ENCODE data around the gene CST4. TPM values are rescaled to one million over a fixed set of nuclear protein-coding genes. Genes with fewer than 3 reads are reported as not detected.
A peak's percentile ranks its signal among the peaks of the same experiment; 100 is the strongest.

Gene CST4
- total RNA-seq, 2 experiments from 2014 or later: not detected

- intact Hi-C loops (cut with micrococcal nuclease): no loop called here
- no peak for DNase-seq
- POLR2A ChIA-PET: no interaction called here
- CTCF ChIA-PET: no interaction called here
- no peak overlapping the region for H3K4me3 Mint-ChIP-seq
- H3K9me3 Mint-ChIP-seq: no peaks in the 10 kb centered on the region
- H3K27ac Mint-ChIP-seq: no peak overlapping the region
- peaks cover 10% of the 10 kb centered on the region for H3K27me3 Mint-ChIP-seq
- H3K4me1 Mint-ChIP-seq (ENCODE audit: low read depth): no peaks in the 10 kb centered on the region
- H3K36me3 Mint-ChIP-seq: no peaks in the 10 kb centered on the region
These were observed 5.0 kb downstream of the CST4 start for GRCh38 chr20:23683807-23684206.

DNA sequence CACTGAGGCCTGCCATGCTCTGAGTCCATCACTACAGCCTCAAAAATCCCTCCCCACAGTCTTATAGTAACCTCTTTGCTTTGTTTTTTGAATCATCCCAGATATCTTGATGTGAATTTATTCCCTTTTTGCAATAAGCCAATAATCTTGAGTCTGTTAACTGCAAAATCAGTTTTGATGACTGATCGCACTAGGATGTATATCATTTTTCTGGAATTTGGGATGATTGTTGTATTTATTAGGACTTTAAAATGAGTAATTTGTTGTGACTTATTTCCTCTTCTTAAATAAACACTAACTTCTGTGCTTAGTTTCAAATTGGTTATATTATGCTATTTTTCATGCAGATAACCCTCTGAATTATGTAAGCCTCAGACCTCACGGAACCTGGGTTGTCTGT is 5.6 kb downstream of the CST4 start:
- Mint-ChIP-seq H3K4me1 (ENCODE audit: low read depth) (no peaks in the 10 kb centered on the region), H3K27me3 (peaks cover 10% of the 10 kb centered on the region), H3K36me3 (no peaks in the 10 kb centered on the region), H3K4me3 (no peak overlapping the region), H3K27ac (no peak overlapping the region), H3K9me3 (no peaks in the 10 kb centered on the region)
- CTCF ChIA-PET: no interaction called here
- POLR2A ChIA-PET: no interaction called here
- intact Hi-C loops (cut with micrococcal nuclease): no loop called here
- DNase-seq: no peak

DNA sequence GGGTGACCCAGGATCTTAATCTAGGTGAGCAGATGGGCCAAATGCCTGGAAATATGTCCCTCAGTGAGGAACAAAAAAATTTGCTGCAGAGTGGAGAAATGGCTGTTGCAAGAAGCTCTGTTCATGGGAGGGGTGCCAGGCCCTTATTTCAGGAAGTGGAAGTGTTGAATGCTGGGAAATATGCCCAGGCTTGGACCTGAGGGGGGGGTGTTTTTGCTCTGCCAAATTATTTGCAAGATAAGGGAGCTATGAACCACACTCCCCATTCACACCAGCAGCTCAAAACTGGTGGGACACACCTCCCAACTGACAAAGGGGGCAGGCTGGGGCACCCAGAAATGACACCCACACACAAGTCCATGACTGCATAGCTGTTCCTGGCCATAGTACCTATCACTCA is 8.7 kb downstream of the CST4 start:
- Mint-ChIP-seq H3K9me3 (no peaks in the 10 kb centered on the region), H3K27ac (no peak overlapping the region), H3K4me1 (ENCODE audit: low read depth) (no peaks in the 10 kb centered on the region), H3K27me3 (peaks cover 6% of the 10 kb centered on the region), H3K4me3 (no peak overlapping the region), H3K36me3 (no peaks in the 10 kb centered on the region)
- ChIA-PET CTCF (no interaction called here), POLR2A (no interaction called here)
- DNase-seq: no peak
- intact Hi-C loops (cut with micrococcal nuclease): no loop called here

DNA sequence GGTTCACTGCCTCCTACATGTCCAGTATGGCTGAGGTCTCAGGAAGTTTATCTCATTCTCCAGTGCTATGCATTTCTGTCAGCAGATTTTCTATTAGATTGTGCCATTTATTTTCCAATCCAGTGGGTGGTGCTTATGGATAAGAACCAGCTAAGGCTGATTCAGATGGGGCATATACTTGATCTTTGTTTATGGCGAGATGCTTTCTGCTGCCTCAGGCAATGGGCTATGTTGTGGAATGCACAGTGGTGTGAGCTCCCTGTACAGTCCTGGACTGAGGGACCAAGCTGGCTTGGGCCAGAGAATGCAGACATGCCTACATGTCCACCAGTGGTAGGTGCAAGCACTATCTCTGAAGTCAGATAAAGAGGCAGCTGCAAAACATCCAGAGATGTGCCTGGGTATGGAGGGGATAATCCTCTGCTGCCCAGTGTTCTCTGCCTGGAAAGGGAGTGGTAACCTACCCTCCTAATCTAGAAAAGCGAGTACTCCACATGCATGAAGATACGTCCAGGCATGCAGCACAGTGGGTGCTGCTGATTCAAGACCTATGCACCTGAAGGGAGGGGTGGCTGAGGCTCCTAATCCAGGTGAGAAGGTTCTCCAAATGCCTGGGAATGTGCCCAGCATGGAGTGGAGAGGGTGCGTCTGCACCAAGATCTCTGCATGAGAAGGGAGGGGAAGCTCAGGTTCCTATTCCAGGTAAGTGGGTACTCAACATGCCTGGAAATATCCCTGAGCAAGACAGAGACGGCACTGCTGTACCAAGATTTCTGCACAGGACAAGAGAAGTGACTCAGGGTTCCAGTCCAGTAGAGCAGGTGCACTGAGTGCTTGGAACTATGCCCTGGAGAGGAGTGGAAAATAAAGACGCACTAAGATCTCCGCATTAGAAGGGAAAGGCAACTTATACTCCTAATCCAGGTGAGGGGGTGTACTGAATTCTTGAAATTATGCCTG is 9.4 kb downstream of the CST4 start:
- ChIA-PET POLR2A (no interaction called here), CTCF (no interaction called here)
- Mint-ChIP-seq H3K36me3 (no peaks in the 10 kb centered on the region), H3K9me3 (no peaks in the 10 kb centered on the region), H3K27ac (no peak overlapping the region), H3K4me1 (ENCODE audit: low read depth) (no peaks in the 10 kb centered on the region), H3K4me3 (no peak overlapping the region), H3K27me3 (peaks cover 6% of the 10 kb centered on the region)
- no peak for DNase-seq
- intact Hi-C loops (cut with micrococcal nuclease): no loop called here

- peaks cover 2% of the 10 kb centered on the region for H3K9me3 Mint-ChIP-seq
- no peaks in the 10 kb centered on the region for H3K36me3 Mint-ChIP-seq
- H3K27ac Mint-ChIP-seq: no peak overlapping the region
- no peak overlapping the region for H3K4me3 Mint-ChIP-seq
- intact Hi-C loops (cut with micrococcal nuclease): no loop called here
- H3K4me1 Mint-ChIP-seq (ENCODE audit: low read depth): no peaks in the 10 kb centered on the region
- H3K27me3 Mint-ChIP-seq: no peaks in the 10 kb centered on the region
- ChIA-PET POLR2A (no interaction called here), CTCF (no interaction called here)
- no peak for DNase-seq
These were observed 15.6 kb downstream of the CST4 start for GRCh38 chr20:23673209-23673608.

DNA sequence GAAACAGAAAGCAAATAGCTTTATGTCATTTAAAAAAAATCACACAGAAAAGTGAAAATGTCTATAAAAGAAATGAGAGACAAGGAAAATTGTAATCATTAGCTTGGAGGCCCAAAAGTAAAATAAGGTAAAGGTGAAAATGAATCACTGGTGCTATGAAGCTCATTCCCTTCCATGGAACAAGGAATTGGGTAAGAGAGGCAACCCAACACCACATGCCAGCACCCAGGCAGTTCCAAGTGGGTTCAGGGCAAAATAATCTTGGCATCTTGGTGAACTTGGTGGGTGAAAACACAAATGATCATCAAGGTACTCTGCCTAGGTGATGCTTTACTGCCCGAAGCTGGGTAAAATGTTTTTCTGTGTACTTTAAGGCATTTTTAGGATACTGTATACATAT is 16.7 kb downstream of the CST4 start:
- no peak overlapping the region for H3K27ac Mint-ChIP-seq
- intact Hi-C loops (cut with micrococcal nuclease): no loop called here
- POLR2A ChIA-PET: no interaction called here
- H3K36me3 Mint-ChIP-seq: no peaks in the 10 kb centered on the region
- CTCF ChIA-PET: no interaction called here
- peaks cover 2% of the 10 kb centered on the region for H3K9me3 Mint-ChIP-seq
- H3K4me3 Mint-ChIP-seq: no peak overlapping the region
- no peaks in the 10 kb centered on the region for H3K4me1 Mint-ChIP-seq (ENCODE audit: low read depth)
- no peaks in the 10 kb centered on the region for H3K27me3 Mint-ChIP-seq
- no peak for DNase-seq

DNA sequence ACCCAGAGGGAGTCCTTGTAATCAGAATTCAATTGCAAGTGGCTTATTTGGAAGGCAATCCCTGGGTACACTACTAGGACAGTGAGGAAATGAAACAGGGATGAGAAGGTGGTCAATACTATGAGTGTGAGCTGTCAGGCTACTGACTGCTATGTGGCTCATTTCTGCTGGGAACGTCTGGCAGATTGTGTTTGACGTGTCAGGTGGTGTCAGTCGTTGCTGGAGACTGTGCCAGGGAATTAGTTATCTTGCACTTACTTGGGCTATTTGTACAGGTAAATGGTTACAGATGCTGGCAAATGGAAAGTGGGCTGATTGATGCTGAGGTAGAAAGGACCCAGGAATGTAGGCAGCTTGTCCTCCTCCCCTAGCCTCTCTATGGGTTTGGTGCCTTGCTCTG is 17.4 kb downstream of the CST4 start:
- Mint-ChIP-seq H3K4me3 (no peak overlapping the region), H3K27me3 (no peaks in the 10 kb centered on the region), H3K27ac (no peak overlapping the region), H3K4me1 (ENCODE audit: low read depth) (no peaks in the 10 kb centered on the region), H3K9me3 (peaks cover 2% of the 10 kb centered on the region), H3K36me3 (no peaks in the 10 kb centered on the region)
- CTCF ChIA-PET: no interaction called here
- intact Hi-C loops (cut with micrococcal nuclease): no loop called here
- POLR2A ChIA-PET: no interaction called here
- no peak for DNase-seq

GRCh38 chr20:23670361-23670760 is 18.5 kb downstream of the CST4 start:
- Mint-ChIP-seq H3K4me1 (ENCODE audit: low read depth) (no peaks in the 10 kb centered on the region), H3K9me3 (peaks cover 2% of the 10 kb centered on the region), H3K27ac (no peak overlapping the region), H3K36me3 (no peaks in the 10 kb centered on the region), H3K27me3 (no peaks in the 10 kb centered on the region), H3K4me3 (no peak overlapping the region)
- intact Hi-C loops (cut with micrococcal nuclease): no loop called here
- no peak for DNase-seq
- ChIA-PET CTCF (interaction anchor here (0.8 kb wide), 1 partner anchor 20 kb away, joined by 3 read pairs; no protein-coding TSS in a partner anchor), POLR2A (no interaction called here)

- H3K27ac Mint-ChIP-seq: no peak overlapping the region
- H3K36me3 Mint-ChIP-seq: no peaks in the 10 kb centered on the region
- no peak overlapping the region for H3K4me3 Mint-ChIP-seq
- DNase-seq: no peak
- ChIA-PET CTCF (no interaction called here), POLR2A (no interaction called here)
- H3K9me3 Mint-ChIP-seq: peaks cover 2% of the 10 kb centered on the region
- no peaks in the 10 kb centered on the region for H3K27me3 Mint-ChIP-seq
- no peaks in the 10 kb centered on the region for H3K4me1 Mint-ChIP-seq (ENCODE audit: low read depth)
- intact Hi-C loops (cut with micrococcal nuclease): no loop called here
These were observed 19.0 kb downstream of the CST4 start for GRCh38 chr20:23669866-23670265.

DNA sequence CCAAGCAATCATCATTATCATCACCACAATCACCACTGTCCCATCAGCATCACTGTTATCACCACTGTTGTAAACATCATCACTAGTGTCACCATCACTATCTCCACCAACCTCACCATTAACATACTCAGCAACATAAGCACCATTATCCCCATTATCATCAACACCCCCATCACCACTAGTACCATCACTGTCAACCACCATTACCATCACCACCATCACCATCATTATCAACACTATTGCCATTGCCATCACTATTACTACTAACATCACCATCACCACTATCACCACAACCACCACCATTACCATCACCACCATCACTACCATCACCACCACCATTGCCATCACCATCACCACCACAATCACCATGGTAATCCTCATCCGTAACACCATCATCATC is 19.5 kb downstream of the CST4 start:
- H3K4me1 Mint-ChIP-seq (ENCODE audit: low read depth): no peaks in the 10 kb centered on the region
- DNase-seq: no peak
- no peak overlapping the region for H3K27ac Mint-ChIP-seq
- H3K4me3 Mint-ChIP-seq: no peak overlapping the region
- ChIA-PET CTCF (interaction anchor here (0.8 to 1.4 kb wide), 3 partner anchors 19 to 1063 kb away, joined by 3 to 5 read pairs (median 3); no protein-coding TSS in a partner anchor), POLR2A (no interaction called here)
- no peaks in the 10 kb centered on the region for H3K36me3 Mint-ChIP-seq
- intact Hi-C loops (cut with micrococcal nuclease): no loop called here
- H3K9me3 Mint-ChIP-seq: peaks cover 2% of the 10 kb centered on the region
- no peaks in the 10 kb centered on the region for H3K27me3 Mint-ChIP-seq

DNA sequence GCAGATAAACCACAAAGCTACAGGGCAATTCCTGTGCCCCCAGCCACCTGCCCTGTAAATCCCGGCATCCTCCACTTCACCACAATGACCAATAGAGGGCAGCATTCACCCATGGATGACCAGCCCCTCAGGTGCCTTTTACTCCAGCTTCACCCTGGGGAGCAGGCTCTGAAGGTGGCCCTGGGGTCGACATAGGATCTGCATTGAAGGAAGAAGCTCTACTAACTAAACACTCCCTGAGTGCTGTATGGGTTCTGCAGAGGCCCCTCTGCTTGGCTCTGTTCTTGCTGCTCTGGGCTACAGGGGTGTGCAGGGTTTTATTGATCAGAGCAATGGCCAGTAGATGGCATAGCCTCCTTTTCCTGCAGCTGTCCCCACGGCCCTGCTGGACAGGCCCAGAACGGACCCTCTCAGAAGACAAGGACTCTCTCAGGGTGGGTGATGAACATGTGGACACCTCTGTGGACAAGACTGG is 20.3 kb downstream of the CST4 start:
- ChIA-PET CTCF (interaction anchor here (0.8 to 1.4 kb wide), 3 partner anchors 19 to 1064 kb away, joined by 3 to 5 read pairs (median 3); no protein-coding TSS in a partner anchor), POLR2A (no interaction called here)
- peak; percentile 52 for DNase-seq
- H3K36me3 Mint-ChIP-seq: no peaks in the 10 kb centered on the region
- H3K27me3 Mint-ChIP-seq: no peaks in the 10 kb centered on the region
- intact Hi-C loops (cut with micrococcal nuclease): no loop called here
- H3K4me3 Mint-ChIP-seq: no peak overlapping the region
- peaks cover 2% of the 10 kb centered on the region for H3K9me3 Mint-ChIP-seq
- H3K27ac Mint-ChIP-seq: no peak overlapping the region
- H3K4me1 Mint-ChIP-seq (ENCODE audit: low read depth): no peaks in the 10 kb centered on the region

- no peaks in the 10 kb centered on the region for H3K27me3 Mint-ChIP-seq
- H3K27ac Mint-ChIP-seq: no peak overlapping the region
- CTCF ChIA-PET: interaction anchor here (1.4 kb wide), 1 partner anchor 18 kb away, joined by 5 read pairs; no protein-coding TSS in a partner anchor
- H3K4me3 Mint-ChIP-seq: no peak overlapping the region
- no peaks in the 10 kb centered on the region for H3K4me1 Mint-ChIP-seq (ENCODE audit: low read depth)
- intact Hi-C loops (cut with micrococcal nuclease): no loop called here
- POLR2A ChIA-PET: no interaction called here
- no peak for DNase-seq
- no peaks in the 10 kb centered on the region for H3K36me3 Mint-ChIP-seq
- H3K9me3 Mint-ChIP-seq: no peaks in the 10 kb centered on the region
These were observed 21.2 kb downstream of the CST4 start for GRCh38 chr20:23667666-23668065.

DNA sequence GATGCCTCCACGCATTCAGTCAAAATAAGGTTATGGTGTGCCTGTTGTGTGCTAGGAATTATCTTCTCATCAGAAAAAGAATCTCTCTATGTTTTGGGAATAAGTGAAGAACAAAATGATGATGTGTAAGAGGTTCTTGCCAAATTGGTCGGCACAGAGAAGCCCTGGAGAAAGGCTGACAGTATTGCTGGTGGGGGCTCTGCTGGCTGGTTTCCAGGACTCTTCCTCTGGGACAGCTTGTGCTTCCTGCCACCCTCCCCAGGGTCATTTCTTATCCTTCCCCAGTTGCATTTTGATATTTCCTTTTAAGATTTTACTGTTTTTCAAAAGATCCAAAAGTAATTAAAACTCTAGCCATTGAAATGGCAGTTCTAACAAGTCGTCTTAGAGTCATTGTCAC is 22.1 kb downstream of the CST4 start:
- Mint-ChIP-seq H3K36me3 (no peaks in the 10 kb centered on the region), H3K27me3 (no peaks in the 10 kb centered on the region), H3K27ac (no peak overlapping the region), H3K4me3 (no peak overlapping the region), H3K4me1 (ENCODE audit: low read depth) (no peaks in the 10 kb centered on the region), H3K9me3 (no peaks in the 10 kb centered on the region)
- no peak for DNase-seq
- CTCF ChIA-PET: no interaction called here
- POLR2A ChIA-PET: no interaction called here
- intact Hi-C loops (cut with micrococcal nuclease): no loop called here

Measured in activated CD4-positive, alpha-beta memory T cell treated with anti-CD3 and anti-CD28 coated beads for 36 hours (primary cell).